Measurements from ENCODE around the gene C19orf12.

GRCh38 chr19:29748996-29749849 is 34.2 kb upstream of the C19orf12 start:
- TF ChIP-seq PATZ1 (CRISPR knock-in tag; IDR thresholded peaks at IDR 0.05; ENCODE audit: borderline replicate concordance), result no peak
- no peak for TF ChIP-seq RARB (CRISPR knock-in tag; IDR thresholded peaks at IDR 0.05)
- no peak for TF ChIP-seq ARNTL (CRISPR knock-in tag; IDR thresholded peaks at IDR 0.05; ENCODE audit: borderline replicate concordance, low read depth)

Data from SK-N-SH treated with all-trans-retinoic acid at 6 μM for 48 hours (cell line).